Epithelial cell of proximal tubule (primary cell): ENCODE data around the gene HDAC6. TPM values are rescaled to one million over a fixed set of nuclear protein-coding genes. Genes with fewer than 3 reads are reported as not detected.

ENCODE experiments used
- DNase-seq: peaks from one replicate; pipeline ENCODE4 v3.0.0-alpha.2; 2011; ENCODE audit warnings: low read depth
- H3K4me3 ChIP-seq: 2 replicates; pipeline ENCODE4 v1.5.1; 2011; ENCODE audit warnings: low read depth, mild to moderate bottlenecking, low read length
- total RNA-seq: library from RNA; depleted of rRNA; stranded (reverse); fragments of >200 nt; gene quantifications from 2 replicates; pipeline ENCODE4 v1.2.3, GENCODE V29; 2015
- TF ChIP-seq, protein P1 (sequence below): conservative IDR thresholded peaks from 2 replicates; pipeline ENCODE4 v1.5.1; 2012; ENCODE audit warnings: low read depth, mild to moderate bottlenecking, low read length

HDAC6 gene
- total RNA-seq, 1 donor from 2014 or later: 30.8 TPM

DNA sequence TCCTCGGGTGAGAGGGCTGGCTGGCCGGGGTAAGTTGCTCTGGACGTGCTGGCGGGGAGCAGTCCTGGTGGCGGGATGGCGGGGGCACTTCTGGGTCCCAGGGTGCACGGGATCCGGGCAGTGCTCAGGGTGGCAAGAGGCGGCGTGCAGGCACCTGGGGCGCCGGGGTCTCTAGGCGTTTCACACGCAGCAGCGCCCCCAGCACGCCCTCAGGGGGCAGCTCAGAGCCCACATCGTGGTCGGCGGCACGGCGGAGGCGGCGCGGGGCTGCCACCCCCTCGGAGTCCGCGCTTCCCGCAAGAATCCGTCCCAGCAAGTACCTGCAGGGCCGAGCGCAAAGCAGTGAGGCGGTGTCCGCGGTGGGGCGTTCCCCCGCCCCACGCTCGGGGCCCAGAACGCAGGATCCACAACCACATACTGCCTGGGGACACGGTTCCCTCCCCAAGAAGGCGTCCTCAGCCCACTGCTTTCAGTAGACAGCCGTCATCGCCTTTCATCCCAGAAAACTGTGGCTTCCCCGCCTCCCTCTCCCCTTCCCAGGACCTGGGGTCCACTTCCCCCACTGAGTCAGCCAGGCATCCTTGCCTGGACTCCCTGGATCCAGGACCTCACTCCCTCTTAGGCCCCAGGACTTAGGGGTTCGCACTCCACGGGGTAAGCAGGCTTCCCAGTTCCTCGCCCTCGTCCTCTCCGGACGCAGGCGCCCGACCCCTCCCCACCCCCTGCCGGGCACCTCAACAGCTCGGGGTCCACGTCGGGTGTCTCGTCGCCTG is 29.5 kb downstream of the HDAC6 start:
- DNase-seq: no peak
- no peak overlapping the region for H3K4me3 ChIP-seq
- TF ChIP-seq, protein P1, sequence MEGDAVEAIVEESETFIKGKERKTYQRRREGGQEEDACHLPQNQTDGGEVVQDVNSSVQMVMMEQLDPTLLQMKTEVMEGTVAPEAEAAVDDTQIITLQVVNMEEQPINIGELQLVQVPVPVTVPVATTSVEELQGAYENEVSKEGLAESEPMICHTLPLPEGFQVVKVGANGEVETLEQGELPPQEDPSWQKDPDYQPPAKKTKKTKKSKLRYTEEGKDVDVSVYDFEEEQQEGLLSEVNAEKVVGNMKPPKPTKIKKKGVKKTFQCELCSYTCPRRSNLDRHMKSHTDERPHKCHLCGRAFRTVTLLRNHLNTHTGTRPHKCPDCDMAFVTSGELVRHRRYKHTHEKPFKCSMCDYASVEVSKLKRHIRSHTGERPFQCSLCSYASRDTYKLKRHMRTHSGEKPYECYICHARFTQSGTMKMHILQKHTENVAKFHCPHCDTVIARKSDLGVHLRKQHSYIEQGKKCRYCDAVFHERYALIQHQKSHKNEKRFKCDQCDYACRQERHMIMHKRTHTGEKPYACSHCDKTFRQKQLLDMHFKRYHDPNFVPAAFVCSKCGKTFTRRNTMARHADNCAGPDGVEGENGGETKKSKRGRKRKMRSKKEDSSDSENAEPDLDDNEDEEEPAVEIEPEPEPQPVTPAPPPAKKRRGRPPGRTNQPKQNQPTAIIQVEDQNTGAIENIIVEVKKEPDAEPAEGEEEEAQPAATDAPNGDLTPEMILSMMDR: no peak

DNA sequence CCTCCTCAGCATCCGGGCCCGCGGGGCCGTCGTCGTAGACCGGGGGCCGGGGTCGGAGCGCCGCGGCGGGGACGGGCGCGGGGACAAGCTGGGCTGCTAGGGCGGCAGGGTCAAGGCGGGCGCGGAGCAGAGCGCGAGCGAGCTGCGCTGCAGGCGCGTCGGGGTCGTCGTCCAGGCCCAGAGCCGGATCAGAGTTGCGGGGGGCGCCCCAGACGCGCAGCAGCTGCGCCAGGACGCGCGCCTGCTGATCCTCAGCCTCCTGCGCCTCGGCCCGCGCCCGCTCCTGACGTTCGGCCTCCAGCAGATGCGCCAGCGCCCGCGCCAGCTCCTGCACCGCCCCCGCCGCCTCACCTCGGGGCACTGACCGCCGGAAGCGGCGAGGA is 30.0 kb downstream of the HDAC6 start:
- TF ChIP-seq, protein P1: no peak
- no peak overlapping the region for H3K4me3 ChIP-seq
- DNase-seq: no peak

DNA sequence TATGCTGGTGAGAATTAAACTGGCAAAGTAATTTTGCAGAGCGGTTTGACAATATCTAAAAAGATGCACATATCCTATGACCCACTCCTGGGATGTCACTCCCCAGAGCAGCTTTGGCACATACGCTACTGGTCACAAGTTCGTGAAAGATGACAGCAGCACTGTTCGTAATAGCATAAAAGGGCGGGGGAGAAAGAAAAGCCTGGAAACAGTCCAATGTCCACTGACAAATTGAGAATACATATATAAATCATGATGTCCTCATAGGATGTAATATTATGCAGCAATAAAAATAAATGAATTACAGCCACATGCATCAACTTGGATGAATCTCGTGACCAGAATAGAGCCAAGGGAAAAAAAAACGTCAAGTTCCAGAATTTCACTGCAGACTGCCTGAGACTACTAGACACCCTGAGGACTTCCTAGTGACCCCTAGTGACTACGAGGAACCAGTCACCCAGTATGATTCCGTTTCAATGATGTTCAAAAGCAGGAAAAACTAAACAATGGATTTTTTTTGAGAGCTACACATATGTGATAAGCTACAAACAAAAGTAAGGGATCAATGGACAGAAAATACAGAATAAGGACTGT is 31.8 kb downstream of the HDAC6 start:
- H3K4me3 ChIP-seq: no peak overlapping the region
- TF ChIP-seq, protein P1: peak; percentile 9
- DNase-seq: no peak

DNA sequence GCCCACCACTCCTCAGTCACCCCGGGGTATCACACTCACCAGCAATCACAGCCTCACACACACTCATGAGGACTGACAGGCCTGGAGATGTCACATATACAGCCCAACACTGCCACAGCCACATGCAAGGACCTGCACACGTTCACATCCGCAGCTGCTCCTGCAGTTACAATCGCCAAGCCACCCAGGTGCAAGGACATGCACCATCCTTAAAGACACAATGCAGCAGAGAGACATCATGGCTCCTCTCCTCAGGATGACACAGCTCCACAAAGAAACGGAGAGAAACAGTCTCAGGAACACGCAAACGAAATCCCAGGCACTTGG is 32.5 kb downstream of the HDAC6 start:
- TF ChIP-seq, protein P1: no peak
- H3K4me3 ChIP-seq: peak overlapping the region; percentile 50
- no peak for DNase-seq

DNA sequence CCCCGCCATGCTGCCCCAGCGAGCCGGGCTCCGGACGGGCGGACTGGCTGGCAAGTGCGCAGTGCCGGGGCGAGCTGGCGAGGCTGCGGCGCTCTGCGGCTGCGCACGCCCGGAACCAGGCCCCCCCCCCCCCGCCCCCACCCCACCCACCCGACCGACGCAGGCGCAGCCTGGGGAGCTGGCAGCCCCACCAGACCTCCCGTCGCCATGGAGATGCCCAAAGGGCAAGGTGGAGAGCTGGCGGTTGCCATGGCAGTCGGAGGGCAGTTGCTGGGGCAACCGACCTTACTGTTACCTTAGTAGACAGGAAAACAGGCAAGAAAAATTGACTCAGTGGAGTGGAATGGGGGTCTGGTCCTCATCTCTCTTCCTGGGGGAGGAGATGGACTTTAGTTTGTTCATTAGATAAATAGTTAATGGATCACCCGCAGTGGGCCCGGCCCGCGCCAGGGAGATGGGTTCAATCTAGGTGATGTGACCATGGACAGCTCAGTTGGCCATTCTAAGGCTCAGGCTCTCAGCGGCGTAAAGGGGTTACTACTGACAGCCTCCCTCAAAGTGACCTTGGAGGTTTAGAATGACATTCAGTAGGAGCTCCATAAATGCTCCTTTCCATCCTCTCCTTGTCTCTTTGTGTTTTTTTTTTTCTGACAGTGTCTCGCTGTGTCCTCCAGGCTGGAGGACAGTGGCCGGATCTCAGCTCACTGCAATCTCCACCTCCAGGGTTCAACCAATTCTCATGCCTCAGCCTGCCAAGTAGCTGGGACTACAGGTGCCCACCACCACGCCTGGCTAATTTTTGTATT is 33.9 kb downstream of the HDAC6 start, which contains the start of gene PCSK1N:
TSS of gene PCSK1N (minus strand) at position 87 of the 806 bp plus-strand sequence. CDS start at position 9, 78 bp downstream.
- peak within 1 kb of the TSS; percentile 50 for H3K4me3 ChIP-seq

DNA sequence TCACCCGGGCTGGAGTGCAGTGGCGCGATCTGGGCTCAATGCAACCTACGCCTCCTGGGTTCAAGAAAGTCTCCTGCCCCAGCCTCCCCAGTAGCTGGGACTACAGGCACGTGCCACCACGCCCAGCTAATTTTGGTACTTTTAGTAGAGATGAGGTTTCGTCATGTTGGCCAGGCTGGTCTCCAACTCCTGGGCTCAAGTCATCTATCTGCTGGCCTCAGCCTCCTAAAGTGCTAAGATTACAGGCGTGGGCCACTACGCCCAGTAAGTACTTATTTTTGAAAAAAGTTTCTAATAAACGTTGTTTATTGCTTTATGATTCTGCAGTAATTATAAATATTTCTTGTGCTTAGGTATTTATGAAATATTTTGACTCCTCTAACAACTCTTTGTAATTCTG is 37.8 kb downstream of the HDAC6 start:
- TF ChIP-seq, protein P1: no peak
- no peak overlapping the region for H3K4me3 ChIP-seq
- DNase-seq: no peak

More for the DNA sequence above, 33.9 kb downstream of the HDAC6 start, which contains the start of gene PCSK1N:
- no peak for DNase-seq
- TF ChIP-seq, protein P1: no peak
